GM08714 (cell line): ENCODE measurements around the gene SLC30A2.

Experiments
- H3K4me3 ChIP-seq: fragments of 200-500 bp; sonication (Bioruptor generic); 2 replicates; pipeline ENCODE4 v1.5.1; 2014; ENCODE audit warnings: mild to moderate bottlenecking, low read length, inconsistent platforms
- ZNF274 ChIP-seq: IDR thresholded peaks from 2 replicates; pipeline ENCODE4 v1.6.1; 2012; ENCODE audit warnings: mild to moderate bottlenecking, low read depth, low read length

The SLC30A2 gene

GRCh38 chr1:26015358-26015757 is 30.6 kb downstream of the SLC30A2 start:
- no peak for TF ChIP-seq ZNF274
- H3K4me3 ChIP-seq, result no peak overlapping the region

GRCh38 chr1:26014179-26014578 is 31.7 kb downstream of the SLC30A2 start:
- TF ChIP-seq ZNF274, result no peak
- H3K4me3 ChIP-seq, result no peak overlapping the region

GRCh38 chr1:26012864-26013263 is 33.1 kb downstream of the SLC30A2 start:
- no peak for TF ChIP-seq ZNF274
- no peak overlapping the region for H3K4me3 ChIP-seq

GRCh38 chr1:26010825-26011224 is 35.1 kb downstream of the SLC30A2 start:
- no peak overlapping the region for H3K4me3 ChIP-seq
- no peak for TF ChIP-seq ZNF274

DNA sequence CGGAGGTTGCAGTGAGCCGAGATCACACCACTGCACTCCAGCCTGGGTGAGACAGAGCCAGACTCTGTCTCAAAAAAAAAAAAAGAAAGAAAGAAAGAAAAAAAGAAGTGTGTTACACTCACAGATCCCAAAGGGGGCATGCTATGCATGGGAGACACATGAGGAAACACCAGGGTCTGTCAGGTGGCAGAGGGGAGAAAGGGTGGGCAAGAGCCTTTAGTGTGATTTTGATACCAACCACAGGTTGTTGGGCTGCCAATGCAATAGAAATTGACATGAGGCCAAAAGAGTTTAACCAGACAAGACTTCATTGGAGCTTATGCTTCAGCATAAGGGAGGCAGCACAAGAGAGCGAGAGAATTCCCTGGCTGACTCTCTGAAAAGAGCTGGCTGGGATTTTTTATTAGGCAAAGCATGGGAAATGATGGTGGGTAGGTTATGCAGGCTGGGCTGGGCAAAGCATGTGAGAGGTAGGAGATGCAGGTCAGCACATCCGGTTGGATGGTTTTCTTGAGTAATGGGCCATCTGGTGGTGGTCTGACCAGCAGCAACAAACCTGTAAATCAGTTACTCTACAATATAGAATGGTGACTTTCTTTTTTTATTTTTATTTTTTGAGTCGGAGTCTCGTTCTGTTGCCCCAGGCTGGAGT is 36.0 kb downstream of the SLC30A2 start:
- no peak for TF ChIP-seq ZNF274
- no peak overlapping the region for H3K4me3 ChIP-seq

- H3K4me3 ChIP-seq, result no peak overlapping the region
- no peak for TF ChIP-seq ZNF274
Observed at GRCh38 chr1:26006710-26007109, 39.2 kb downstream of the SLC30A2 start.

GRCh38 chr1:26005434-26006105 is 40.3 kb downstream of the SLC30A2 start:
- no peak for TF ChIP-seq ZNF274
- H3K4me3 ChIP-seq, result no peak overlapping the region

DNA sequence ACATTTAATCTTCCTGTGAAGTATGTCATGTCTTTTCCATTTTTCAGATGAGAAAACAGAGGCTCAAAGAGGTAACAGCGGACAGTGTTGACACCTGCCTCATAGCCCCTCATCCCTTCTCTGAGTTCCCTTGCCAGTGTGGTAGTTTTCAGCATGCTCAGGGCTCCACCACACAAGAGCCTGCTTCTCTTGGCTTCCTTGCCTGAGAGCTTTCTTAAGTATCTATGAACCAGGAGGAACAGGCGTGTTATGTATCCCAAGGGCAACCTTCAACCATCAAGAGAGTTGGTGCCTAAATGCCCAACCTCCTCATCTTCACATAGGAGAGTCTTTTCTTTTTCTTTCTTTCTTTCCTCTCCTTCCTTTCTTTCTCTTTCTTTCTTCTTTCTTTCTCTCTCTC is 42.2 kb downstream of the SLC30A2 start:
- no peak overlapping the region for H3K4me3 ChIP-seq
- no peak for TF ChIP-seq ZNF274

GRCh38 chr1:26003262-26003661 is 42.7 kb downstream of the SLC30A2 start:
- no peak overlapping the region for H3K4me3 ChIP-seq
- TF ChIP-seq ZNF274, result no peak

- no peak overlapping the region for H3K4me3 ChIP-seq
- no peak for TF ChIP-seq ZNF274
Observed at GRCh38 chr1:25999041-25999800, 46.7 kb downstream of the SLC30A2 start.

- H3K4me3 ChIP-seq, result peak within 1 kb of the TSS; percentile 71
- TF ChIP-seq ZNF274, result no peak
Observed at GRCh38 chr1:25997828-25998761, 47.8 kb downstream of the SLC30A2 start, which contains the start of gene PAFAH2. Gene PAFAH2 (minus strand): TSS chr1:25998063. CDS start chr1:25990816, 7,247 bp downstream.

GRCh38 chr1:25996966-25997827 is 48.7 kb downstream of the SLC30A2 start:
- TF ChIP-seq ZNF274, result no peak
- peak overlapping the region; percentile 71 for H3K4me3 ChIP-seq
